ENCODE measurements around the gene KCNIP4.

KCNIP4 gene

DNA sequence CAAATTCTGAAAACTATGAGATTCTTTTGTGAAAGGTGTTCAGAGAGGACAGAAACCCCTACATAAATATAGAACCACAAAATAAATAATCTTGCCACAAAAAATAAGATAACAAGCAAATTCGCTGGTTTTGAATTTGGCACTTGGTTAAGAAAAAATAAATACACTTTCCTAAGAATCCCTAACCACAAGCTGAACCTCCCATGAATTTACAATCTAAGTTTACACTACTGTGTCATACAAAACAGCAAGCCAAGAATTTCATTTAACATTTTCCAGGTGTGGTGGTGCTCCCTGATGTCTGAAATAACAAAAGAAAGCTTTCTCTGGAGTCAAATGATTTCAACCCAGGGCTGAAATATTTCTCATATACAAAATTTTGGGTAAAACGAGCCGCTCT, 121.0 kb downstream of the KCNIP4 start:
- Histone ChIP-seq H3K27me3 (no peaks in the 10 kb centered on the region), H3K27ac (no peak overlapping the region), H3K9me3 (no peaks in the 10 kb centered on the region)

DNA sequence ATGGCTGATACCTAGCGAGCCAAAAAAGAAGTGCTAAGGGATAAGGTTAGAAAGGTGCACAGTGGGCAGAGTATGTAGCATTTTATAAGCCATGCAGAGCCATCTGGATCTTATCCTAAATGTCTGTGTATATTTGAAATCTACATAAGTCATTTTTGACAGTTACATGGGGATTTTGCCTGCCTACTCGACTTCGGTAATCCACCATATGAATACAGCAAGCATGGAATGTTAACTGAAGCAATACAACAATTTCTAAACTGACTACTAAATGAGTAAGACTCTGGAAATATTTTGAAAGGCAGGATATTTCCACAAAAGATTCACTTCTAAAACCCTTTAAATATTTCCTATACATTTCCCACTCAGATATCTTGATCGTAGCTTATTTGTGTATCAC, 122.5 kb downstream of the KCNIP4 start:
- Histone ChIP-seq H3K4me3 (ENCODE audit: low read depth in 1 of 2, low read length in 1 of 2) (no peak overlapping the region), H3K9me3 (no peaks in the 10 kb centered on the region)
- TF ChIP-seq, protein P1, sequence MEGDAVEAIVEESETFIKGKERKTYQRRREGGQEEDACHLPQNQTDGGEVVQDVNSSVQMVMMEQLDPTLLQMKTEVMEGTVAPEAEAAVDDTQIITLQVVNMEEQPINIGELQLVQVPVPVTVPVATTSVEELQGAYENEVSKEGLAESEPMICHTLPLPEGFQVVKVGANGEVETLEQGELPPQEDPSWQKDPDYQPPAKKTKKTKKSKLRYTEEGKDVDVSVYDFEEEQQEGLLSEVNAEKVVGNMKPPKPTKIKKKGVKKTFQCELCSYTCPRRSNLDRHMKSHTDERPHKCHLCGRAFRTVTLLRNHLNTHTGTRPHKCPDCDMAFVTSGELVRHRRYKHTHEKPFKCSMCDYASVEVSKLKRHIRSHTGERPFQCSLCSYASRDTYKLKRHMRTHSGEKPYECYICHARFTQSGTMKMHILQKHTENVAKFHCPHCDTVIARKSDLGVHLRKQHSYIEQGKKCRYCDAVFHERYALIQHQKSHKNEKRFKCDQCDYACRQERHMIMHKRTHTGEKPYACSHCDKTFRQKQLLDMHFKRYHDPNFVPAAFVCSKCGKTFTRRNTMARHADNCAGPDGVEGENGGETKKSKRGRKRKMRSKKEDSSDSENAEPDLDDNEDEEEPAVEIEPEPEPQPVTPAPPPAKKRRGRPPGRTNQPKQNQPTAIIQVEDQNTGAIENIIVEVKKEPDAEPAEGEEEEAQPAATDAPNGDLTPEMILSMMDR (IDR thresholded peaks at IDR 0.05), result no peak

More for the DNA sequence above, 121.0 kb downstream of the KCNIP4 start:
- H3K4me1 ChIP-seq (ENCODE audit: control insufficient read depth in 1 of 2, insufficient read depth in 1 of 2, low read depth in 1 of 2, low read length in 1 of 2), result no peaks in the 10 kb centered on the region
- H3K36me3 ChIP-seq, result no peaks in the 10 kb centered on the region
- TF ChIP-seq, protein P1 (IDR thresholded peaks at IDR 0.05), result no peak
- no peak overlapping the region for H3K4me3 ChIP-seq (ENCODE audit: low read depth in 1 of 2, low read length in 1 of 2)

DNA sequence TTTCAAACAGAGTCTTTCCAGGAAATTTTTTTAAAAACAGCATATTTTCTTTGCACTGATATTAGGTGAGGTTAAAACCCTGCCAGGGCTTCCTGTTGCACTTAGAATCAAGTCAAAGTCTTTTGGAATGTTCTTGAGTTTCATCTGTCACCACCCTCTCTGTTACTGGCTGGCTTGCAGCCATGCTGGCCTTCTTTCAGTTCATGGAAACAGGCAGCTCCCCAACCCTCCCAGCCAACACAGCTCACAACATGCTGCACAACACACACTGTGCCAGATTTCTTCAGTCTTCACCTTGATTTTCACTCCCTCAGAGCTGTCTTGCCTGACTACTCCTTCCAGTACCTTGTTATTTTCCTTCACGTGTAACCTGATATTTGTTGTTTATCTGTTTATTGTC, 129.5 kb downstream of the KCNIP4 start:
- no peaks in the 10 kb centered on the region for H3K27me3 ChIP-seq
- no peak overlapping the region for H3K27ac ChIP-seq
- no peak overlapping the region for H3K4me3 ChIP-seq (ENCODE audit: low read depth in 1 of 2, low read length in 1 of 2)
- no peaks in the 10 kb centered on the region for H3K36me3 ChIP-seq
- TF ChIP-seq, protein P1 (IDR thresholded peaks at IDR 0.05), result no peak
- H3K4me1 ChIP-seq (ENCODE audit: control insufficient read depth in 1 of 2, insufficient read depth in 1 of 2, low read depth in 1 of 2, low read length in 1 of 2), result no peaks in the 10 kb centered on the region
- no peaks in the 10 kb centered on the region for H3K9me3 ChIP-seq

More for the DNA sequence above, 122.5 kb downstream of the KCNIP4 start:
- H3K36me3 ChIP-seq, result no peaks in the 10 kb centered on the region
- no peaks in the 10 kb centered on the region for H3K27me3 ChIP-seq
- H3K4me1 ChIP-seq (ENCODE audit: control insufficient read depth in 1 of 2, insufficient read depth in 1 of 2, low read depth in 1 of 2, low read length in 1 of 2), result no peaks in the 10 kb centered on the region
- no peak overlapping the region for H3K27ac ChIP-seq

DNA sequence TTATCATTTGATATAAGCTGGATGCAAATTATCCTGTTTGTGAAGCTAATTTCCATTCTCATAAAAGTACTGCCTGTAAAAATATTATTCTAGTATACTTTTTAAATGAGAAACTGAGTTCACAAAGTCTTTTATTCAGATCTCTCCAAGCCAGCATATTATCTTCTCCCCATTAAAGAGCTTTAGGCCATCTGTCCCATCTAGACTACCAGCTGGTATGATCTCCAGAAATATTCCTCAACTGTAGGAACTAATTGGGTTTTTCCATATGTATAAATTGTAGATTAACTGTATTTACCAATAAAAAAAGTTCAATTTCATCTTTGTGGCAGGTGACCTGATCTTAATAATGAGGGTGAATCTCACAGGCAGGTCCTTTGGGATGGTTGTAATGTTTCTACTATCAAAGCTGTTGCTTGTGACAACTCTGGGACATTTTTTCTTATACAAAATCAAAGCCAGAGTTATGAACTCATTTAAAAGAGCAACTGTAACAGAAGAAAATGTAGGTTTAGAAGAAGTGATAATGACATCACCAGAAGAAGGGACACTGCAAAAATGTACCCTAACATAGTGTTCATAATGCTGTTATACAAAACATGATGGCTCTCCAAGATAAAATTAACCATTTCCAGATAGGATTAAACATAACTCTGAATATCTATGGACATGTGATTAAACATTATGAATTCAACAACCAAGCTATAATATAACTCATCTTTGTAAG, 132.8 kb downstream of the KCNIP4 start:
- no peaks in the 10 kb centered on the region for H3K36me3 ChIP-seq
- H3K27ac ChIP-seq, result no peak overlapping the region
- H3K4me3 ChIP-seq (ENCODE audit: low read depth in 1 of 2, low read length in 1 of 2), result no peak overlapping the region
- H3K9me3 ChIP-seq, result no peaks in the 10 kb centered on the region
- no peaks in the 10 kb centered on the region for H3K4me1 ChIP-seq (ENCODE audit: control insufficient read depth in 1 of 2, insufficient read depth in 1 of 2, low read depth in 1 of 2, low read length in 1 of 2)
- TF ChIP-seq, protein P1 (IDR thresholded peaks at IDR 0.05), result no peak
- H3K27me3 ChIP-seq, result no peaks in the 10 kb centered on the region

DNA sequence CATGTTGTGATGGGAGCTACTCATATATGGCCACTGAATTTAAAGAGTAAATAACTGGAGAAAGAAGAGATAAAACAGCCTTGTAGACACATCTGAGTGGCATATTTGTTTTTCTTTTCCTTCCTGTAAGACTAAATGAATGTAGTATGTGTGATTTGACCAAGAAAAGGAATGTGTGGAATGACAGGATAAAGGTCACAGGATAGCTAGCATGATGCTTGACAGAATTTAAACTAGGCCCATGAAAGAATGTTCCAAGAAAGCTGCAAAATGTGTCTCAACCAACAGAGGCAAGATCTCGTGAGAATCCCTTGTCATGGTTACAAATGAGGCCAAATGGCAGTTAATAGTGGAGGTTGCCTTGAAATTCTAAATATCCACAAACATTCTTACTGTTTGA, 137.0 kb downstream of the KCNIP4 start:
- Histone ChIP-seq H3K27ac (no peak overlapping the region), H3K36me3 (no peaks in the 10 kb centered on the region), H3K4me3 (ENCODE audit: low read depth in 1 of 2, low read length in 1 of 2) (no peak overlapping the region), H3K27me3 (no peaks in the 10 kb centered on the region), H3K4me1 (ENCODE audit: control insufficient read depth in 1 of 2, insufficient read depth in 1 of 2, low read depth in 1 of 2, low read length in 1 of 2) (no peaks in the 10 kb centered on the region), H3K9me3 (no peaks in the 10 kb centered on the region)
- TF ChIP-seq, protein P1 (IDR thresholded peaks at IDR 0.05), result no peak

All from neutrophil (primary cell).